Thyroid gland (tissue), 4 donors: ENCODE results near the gene SFT2D3.

Experiments used
- POLR2A ChIP-seq, 2 donors: fragments of 450-650 bp; IDR thresholded peaks; one replicate each; pipeline ENCODE4 v1.6.1; 2017; ENCODE audit warnings: antibody characterized with exemption in 2 of 2, mild to moderate bottlenecking in 2 of 2, moderate library complexity in 1 of 2
- TF ChIP-seq, protein P1 (sequence below), 6 experiments: fragments of 200-600 bp in 3 of 6; fragments of 450-650 bp in 3 of 6; sonication (generic) in 3 of 6; IDR thresholded peaks; one replicate each; pipeline ENCODE4 v1.5.1; 2016 to 2019; ENCODE audit warnings: antibody characterized with exemption in 6 of 6, mild to moderate bottlenecking in 2 of 6, inconsistent platforms in 1 of 6, moderate library complexity in 1 of 6

GRCh38 chr2:127674241-127675209 is 26.8 kb upstream of the SFT2D3 start:
- TF ChIP-seq POLR2A (IDR thresholded peaks at IDR 0.05) = no peak
- TF ChIP-seq, protein P1, sequence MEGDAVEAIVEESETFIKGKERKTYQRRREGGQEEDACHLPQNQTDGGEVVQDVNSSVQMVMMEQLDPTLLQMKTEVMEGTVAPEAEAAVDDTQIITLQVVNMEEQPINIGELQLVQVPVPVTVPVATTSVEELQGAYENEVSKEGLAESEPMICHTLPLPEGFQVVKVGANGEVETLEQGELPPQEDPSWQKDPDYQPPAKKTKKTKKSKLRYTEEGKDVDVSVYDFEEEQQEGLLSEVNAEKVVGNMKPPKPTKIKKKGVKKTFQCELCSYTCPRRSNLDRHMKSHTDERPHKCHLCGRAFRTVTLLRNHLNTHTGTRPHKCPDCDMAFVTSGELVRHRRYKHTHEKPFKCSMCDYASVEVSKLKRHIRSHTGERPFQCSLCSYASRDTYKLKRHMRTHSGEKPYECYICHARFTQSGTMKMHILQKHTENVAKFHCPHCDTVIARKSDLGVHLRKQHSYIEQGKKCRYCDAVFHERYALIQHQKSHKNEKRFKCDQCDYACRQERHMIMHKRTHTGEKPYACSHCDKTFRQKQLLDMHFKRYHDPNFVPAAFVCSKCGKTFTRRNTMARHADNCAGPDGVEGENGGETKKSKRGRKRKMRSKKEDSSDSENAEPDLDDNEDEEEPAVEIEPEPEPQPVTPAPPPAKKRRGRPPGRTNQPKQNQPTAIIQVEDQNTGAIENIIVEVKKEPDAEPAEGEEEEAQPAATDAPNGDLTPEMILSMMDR (IDR thresholded peaks at IDR 0.05) = no peak
